Peyer's patch (tissue), 4 donors: ENCODE data around the gene FCMR.

ENCODE experiments used
- CTCF ChIP-seq, 6 experiments: fragments of 450-650 bp in 4 of 6; fragments of 200-600 bp in 2 of 6; sonication (generic) in 1 of 6; IDR thresholded peaks; one replicate each; pipeline ENCODE4 v1.5.1; 2017 to 2019; ENCODE audit warnings: antibody characterized with exemption in 6 of 6, mild to moderate bottlenecking in 3 of 6, moderate library complexity in 1 of 6
- POLR2A ChIP-seq, 2 donors: fragments of 450-650 bp; IDR thresholded peaks; one replicate each; pipeline ENCODE4 v1.5.1; 2017; ENCODE audit warnings: antibody characterized with exemption in 2 of 2, mild to moderate bottlenecking in 2 of 2, moderate library complexity in 2 of 2

- TF ChIP-seq CTCF (IDR thresholded peaks at IDR 0.05) (no peak), POLR2A (IDR thresholded peaks at IDR 0.05) (no peak)
These were observed 45.5 kb upstream of the FCMR start for GRCh38 chr1:206967096-206967849.
